Measurements from ENCODE around the gene ELL2. TPM values are rescaled to one million over a fixed set of nuclear protein-coding genes. Genes with fewer than 3 reads are reported as not detected.
A peak's percentile ranks its signal among the peaks of the same experiment; 100 is the strongest.

Gene ELL2
- total RNA-seq, 1 donor from 2014 or later, result 118 TPM

GRCh38 chr5:95903838-95904237 lies 57.8 kb downstream of the ELL2 start:
- Histone ChIP-seq H3K9me3 (ENCODE audit: insufficient read depth, low read depth, low read length) (no peaks in the 10 kb centered on the region), H3K4me3 (ENCODE audit: insufficient read depth, low read depth, low read length) (no peak overlapping the region), H3K27ac (ENCODE audit: low read depth, low read length) (no peak overlapping the region), H4K20me1 (ENCODE audit: insufficient read depth, low read length) (peaks cover 9% of the 10 kb centered on the region), H2AFZ (ENCODE audit: low read depth, low read length) (no peak overlapping the region), H3K4me1 (ENCODE audit: insufficient read depth, low read length) (peaks cover 10% of the 10 kb centered on the region), H3K79me2 (ENCODE audit: insufficient read depth, low read length) (peaks cover 36% of the 10 kb centered on the region), H3K36me3 (ENCODE audit: insufficient read depth, low read length) (peaks cover 27% of the 10 kb centered on the region), H3K9ac (ENCODE audit: low read length) (no peak overlapping the region), H3K4me2 (ENCODE audit: low read length) (no peak overlapping the region), H3K27me3 (ENCODE audit: insufficient read depth, low read length) (no peaks in the 10 kb centered on the region)
- Mint-ChIP-seq H3K27ac (ENCODE audit: unreplicated experiment) (no peak overlapping the region), H3K4me1 (ENCODE audit: low read depth, unreplicated experiment) (peaks cover 24% of the 10 kb centered on the region), H3K27me3 (ENCODE audit: low read depth, unreplicated experiment) (no peaks in the 10 kb centered on the region), H3K4me3 (ENCODE audit: unreplicated experiment) (no peak overlapping the region), H3K36me3 (ENCODE audit: low read depth, unreplicated experiment) (peaks cover 22% of the 10 kb centered on the region), H3K9me3 (ENCODE audit: unreplicated experiment) (no peaks in the 10 kb centered on the region)
- TF ChIP-seq CTCF (IDR thresholded peaks at IDR 0.05; ENCODE audit: insufficient read depth, low read depth, low read length) (no peak), EZH2 (IDR thresholded peaks at IDR 0.05; ENCODE audit: insufficient read depth, low read length) (no peak)
- FAIRE-seq (no peak), DNase-seq (ENCODE audit: low read depth) (no peak)

- Histone ChIP-seq H3K4me2 (ENCODE audit: low read length) (peak overlapping the region; percentile 45), H3K36me3 (ENCODE audit: insufficient read depth, low read length) (peaks cover 41% of the 10 kb centered on the region), H2AFZ (ENCODE audit: low read depth, low read length) (no peak overlapping the region), H3K27ac (ENCODE audit: low read depth, low read length) (peak overlapping the region; percentile 58), H3K4me3 (ENCODE audit: insufficient read depth, low read depth, low read length) (no peak overlapping the region), H3K9ac (ENCODE audit: low read length) (no peak overlapping the region), H3K27me3 (ENCODE audit: insufficient read depth, low read length) (no peaks in the 10 kb centered on the region), H3K4me1 (ENCODE audit: insufficient read depth, low read length) (peaks cover 10% of the 10 kb centered on the region), H4K20me1 (ENCODE audit: insufficient read depth, low read length) (no peaks in the 10 kb centered on the region), H3K79me2 (ENCODE audit: insufficient read depth, low read length) (peaks cover 19% of the 10 kb centered on the region), H3K9me3 (ENCODE audit: insufficient read depth, low read depth, low read length) (no peaks in the 10 kb centered on the region)
- DNase-seq (ENCODE audit: low read depth), result peak; percentile 75
- H3K4me1 Mint-ChIP-seq (ENCODE audit: low read depth, unreplicated experiment), result peaks cover 22% of the 10 kb centered on the region
- no peak for TF ChIP-seq CTCF (IDR thresholded peaks at IDR 0.05; ENCODE audit: insufficient read depth, low read depth, low read length)
- no peak for TF ChIP-seq EZH2 (IDR thresholded peaks at IDR 0.05; ENCODE audit: insufficient read depth, low read length)
- H3K9me3 Mint-ChIP-seq (ENCODE audit: unreplicated experiment), result no peaks in the 10 kb centered on the region
- FAIRE-seq, result peak; percentile 91
- H3K27me3 Mint-ChIP-seq (ENCODE audit: low read depth, unreplicated experiment), result no peaks in the 10 kb centered on the region
- H3K4me3 Mint-ChIP-seq (ENCODE audit: unreplicated experiment), result no peak overlapping the region
- H3K36me3 Mint-ChIP-seq (ENCODE audit: low read depth, unreplicated experiment), result peaks cover 25% of the 10 kb centered on the region
- peak overlapping the region; percentile 79 for H3K27ac Mint-ChIP-seq (ENCODE audit: unreplicated experiment)
Measured at GRCh38 chr5:95901676-95902627, 59.7 kb downstream of the ELL2 start.

All from astrocyte (in vitro differentiated cells and primary cell).